Activated T-cell treated with anti-CD3 and anti-CD28 coated beads, Interleukin-2, amount 50 U/mL, for 48 hours (primary cell): ENCODE measurements around the gene ACER3.
"Not testable (repeated sequence)": the region's sequence is repeated elsewhere in the genome, so short reads cannot be mapped to it uniquely, and the experiment has no call there.

ENCODE experiments used
- DNase-seq, 2 experiments: peaks; one replicate each; pipeline ENCODE4 v3.0.0-alpha.2; 2020

The ACER3 gene

GRCh38 chr11:76860539-76861475 lies at the start of gene ACER3:
ACER3 (plus strand) TSS chr11:76860918; CDS start chr11:76860977, 59 bp downstream.
- DNase-seq, result peak; percentile 90 to 95

DNA sequence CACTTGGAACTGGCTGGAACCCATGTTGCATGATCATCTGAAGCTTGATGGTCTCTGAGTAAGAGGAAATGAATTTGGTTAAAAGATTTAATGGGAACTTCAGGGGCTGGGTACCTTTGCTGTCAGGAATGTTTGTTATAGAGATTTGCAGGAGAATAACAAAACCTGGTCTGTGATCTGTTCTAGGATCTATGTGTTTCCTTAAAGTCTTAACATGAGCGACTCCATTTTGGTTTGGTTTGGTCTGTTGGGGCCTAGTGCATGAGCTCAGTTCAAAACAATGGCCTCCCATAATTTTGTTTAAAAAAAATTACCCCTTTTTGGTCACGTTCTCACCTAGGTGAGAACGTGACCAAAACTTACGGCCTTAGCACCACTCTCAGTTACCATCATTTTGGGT lies 49.5 kb upstream of the ACER3 start:
- no peak for DNase-seq

GRCh38 chr11:76814414-76814813 lies 46.3 kb upstream of the ACER3 start:
- no peak for DNase-seq

GRCh38 chr11:76815678-76816077 lies 45.0 kb upstream of the ACER3 start:
- not testable (repeated sequence) for DNase-seq

- no peak for DNase-seq
Observed at GRCh38 chr11:76820184-76820566, 40.5 kb upstream of the ACER3 start.

DNA sequence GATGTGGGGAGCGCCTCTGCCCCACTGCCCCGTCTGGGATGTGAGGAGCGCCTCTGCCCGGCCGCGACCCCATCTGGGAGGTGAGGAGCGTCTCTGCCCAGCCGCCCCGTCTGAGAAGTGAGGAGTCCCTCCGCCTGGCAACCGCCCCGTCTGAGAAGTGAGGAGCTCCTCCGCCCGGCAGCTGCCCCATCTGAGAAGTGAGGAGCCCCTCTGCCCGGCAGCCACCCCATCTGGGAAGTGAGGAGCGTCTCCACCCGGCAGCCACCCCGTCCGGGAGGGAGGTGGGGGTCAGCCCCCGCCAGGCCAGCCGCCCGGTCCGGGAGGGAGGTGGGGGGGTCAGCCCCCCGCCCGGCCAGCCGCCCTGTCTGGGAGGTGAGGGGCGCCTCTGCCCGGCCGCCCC lies 39.3 kb upstream of the ACER3 start:
- DNase-seq, result not testable (repeated sequence)

DNA sequence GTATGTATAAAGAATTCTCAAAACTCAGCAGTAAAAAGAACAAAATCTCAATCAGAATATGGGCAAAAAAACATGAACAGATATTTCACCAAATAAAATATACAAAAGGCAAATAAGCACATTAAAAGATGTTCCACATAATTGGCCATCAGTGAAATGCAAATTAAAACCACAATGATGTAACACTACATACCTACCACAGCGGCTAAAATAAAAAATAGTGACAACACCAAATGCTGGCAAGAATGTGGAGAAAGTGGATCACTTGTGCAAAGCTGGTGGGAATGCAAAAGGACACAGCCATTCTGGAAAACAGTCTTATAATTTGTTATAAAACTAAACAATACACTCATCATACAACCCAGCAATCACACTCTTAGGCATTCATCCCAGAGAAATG lies 38.3 kb upstream of the ACER3 start:
- DNase-seq, result no peak

DNA sequence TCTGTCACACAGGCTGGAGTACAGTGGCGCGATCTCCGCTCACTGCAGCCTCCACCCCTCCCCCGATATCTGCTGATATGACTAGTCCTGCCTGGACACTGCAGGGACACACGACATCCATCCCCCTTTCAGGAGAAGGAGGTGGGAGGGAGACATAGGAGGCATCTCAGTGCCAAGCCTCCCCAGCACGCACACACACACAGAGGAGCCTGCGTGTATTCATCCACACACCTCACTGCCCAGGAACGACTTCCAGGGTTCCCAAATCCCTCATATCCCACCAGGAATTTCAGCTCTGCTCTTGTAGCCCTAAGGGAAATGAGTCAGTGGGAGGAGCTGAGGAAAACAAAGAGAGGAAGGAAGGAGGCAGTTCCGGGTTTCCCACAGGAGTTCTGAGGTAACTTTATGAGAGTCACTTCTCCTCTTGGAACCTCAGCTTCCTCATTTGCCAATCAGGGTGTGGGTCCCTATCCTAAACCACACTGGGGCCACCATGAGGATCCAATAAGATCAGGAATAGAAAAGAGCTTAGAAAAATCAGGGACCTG lies 37.2 kb upstream of the ACER3 start:
- DNase-seq, result no peak

DNA sequence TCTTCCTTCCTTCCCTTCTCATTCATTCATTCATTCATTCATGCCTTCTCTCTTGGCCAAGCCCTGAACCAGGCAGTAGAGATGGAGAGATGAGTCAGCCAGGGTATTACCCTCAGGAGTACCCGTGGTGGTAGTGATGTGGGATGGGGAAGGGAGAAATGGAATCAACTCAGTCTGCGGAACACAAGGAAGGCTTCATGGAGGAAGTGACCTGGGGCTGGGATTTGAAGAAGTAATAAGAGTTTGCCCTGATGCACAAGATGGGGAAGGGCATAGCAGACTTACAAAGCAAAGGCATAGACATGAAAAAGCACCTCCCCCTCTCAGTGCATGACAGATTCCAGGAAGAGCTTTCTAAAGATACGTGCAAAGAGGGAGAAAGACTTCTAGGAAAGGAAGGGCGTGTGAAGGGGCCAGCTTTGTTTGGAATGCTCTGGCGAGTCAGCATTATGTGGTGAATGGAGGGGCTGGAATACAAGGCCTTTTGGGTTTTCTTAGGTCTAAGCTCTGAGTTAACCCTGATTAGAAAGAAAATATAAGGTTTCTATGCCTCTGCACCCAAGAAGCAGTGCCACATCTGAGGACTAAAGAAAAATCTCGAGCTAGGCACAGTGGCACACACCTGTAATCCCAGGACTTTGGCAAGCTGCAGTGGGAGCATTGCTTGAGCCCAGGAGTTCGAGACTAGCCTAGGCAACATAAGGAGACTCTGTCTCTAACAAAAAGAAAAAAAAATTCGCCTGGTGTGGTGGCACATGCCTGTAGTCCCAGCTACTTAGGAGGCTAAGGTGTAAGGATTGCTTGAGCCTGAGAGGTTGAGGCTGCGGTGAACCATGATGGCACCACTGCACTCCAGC lies 36.4 kb upstream of the ACER3 start:
- DNase-seq, result no peak

DNA sequence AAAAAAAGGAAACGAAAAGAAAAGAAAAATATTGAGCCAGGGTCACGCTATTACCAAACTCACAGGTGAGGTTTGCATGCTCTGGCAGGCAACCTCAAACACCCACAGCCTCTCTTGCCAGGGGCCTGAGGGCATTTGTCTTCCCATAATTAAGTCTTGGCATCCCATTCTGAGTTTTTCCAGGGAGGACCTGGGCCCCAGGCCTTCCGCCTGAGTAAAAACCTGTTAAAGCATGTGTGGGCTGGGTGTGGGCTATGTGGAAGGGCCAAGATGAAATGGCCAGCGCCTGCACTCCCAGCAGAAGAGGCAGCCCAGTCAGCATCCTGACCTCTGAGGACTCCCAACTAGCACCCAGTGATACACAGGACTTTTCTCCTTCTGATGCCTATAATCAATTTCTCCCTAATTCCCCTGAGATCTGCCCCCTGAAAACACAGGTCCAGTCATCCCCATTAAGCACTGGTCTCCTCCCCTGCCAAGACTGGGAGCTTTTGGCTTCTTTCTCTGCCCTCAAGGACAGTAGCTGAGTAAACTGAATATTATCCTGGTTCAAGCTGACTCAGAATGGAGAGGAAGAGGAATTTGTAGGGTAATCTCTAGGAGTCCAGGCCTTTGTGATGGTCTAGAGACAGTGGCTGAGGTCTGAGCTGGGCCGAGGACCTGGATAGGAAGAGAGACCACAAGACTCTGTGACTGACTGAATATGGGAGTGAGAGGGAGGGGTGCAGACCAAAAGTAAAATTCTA lies 35.6 kb upstream of the ACER3 start:
- no peak for DNase-seq

DNA sequence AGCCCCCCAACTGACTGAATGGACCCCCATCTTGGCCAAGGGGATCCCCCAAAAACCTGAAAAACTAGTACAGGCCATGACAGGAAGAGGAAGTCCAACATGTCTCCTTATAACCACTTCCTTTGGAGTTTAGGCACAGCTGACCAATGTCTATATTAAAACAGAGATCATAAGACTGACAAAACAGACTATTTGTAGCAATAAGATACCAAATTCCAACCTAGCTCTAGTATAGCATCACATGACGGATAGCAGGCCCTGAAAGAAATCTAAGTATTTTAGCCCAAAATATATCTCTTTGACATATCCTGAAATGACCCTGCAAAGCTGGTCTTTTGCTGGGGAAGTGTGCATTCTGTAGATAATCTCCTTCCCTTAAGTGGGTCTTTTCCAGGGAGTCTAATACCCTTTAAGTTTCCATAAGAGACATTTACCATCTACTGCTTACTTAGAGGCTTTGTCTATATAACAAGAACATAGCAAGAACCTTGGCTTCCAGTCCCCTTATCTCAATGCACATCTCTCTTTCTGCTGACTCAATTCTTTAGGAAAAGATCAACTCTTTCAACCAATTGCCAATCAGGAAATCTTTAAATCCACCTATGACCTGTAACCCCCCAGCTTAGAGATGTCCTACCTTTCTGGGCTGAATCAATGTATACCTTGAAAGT lies 34.9 kb upstream of the ACER3 start:
- no peak for DNase-seq

DNA sequence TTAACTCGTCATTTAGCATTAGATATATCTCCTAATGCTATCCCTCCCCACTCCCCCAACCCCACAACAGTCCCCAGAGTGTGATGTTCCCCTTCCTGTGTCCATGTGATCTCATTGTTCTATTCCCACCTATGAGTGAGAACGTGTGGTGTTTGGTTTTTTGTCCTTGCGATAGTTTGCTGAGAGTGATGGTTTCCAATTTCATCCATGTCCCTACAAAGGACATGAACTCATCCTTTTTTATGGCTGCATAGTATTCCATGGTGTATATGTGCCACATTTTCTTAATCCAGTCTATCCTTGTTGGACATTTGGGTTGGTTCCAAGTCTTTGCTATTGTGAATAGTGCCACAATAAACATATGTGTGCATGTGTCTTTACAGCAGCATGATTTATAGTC lies 34.2 kb upstream of the ACER3 start:
- not testable (repeated sequence) for DNase-seq

- DNase-seq, result not testable (repeated sequence)
Observed at GRCh38 chr11:76827005-76827404, 33.7 kb upstream of the ACER3 start.

- DNase-seq, result no peak
Observed at GRCh38 chr11:76830639-76831327, 29.9 kb upstream of the ACER3 start.

- no peak for DNase-seq
Observed at GRCh38 chr11:76831686-76832310, 28.9 kb upstream of the ACER3 start.

DNA sequence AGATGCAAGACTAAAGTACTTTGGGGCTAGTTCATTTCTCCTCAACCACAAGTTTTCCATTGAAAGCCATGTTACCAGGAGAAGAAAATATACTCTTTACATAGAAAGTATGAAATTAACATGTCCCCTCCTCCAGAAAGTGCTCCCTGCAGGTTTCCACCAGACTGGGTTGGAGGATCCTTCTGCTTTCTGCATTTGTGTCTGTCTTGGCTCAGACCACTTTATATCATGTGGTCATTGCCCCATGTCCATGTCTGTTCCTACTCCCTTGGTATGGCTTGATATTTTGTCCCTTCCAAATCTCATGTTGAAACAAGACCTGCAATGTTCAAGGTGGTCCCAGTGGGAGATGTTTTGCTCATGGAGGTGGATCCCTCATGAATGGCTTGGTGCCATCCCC lies 28.4 kb upstream of the ACER3 start:
- no peak for DNase-seq

- no peak for DNase-seq
Observed at GRCh38 chr11:76834151-76834550, 26.6 kb upstream of the ACER3 start.

DNA sequence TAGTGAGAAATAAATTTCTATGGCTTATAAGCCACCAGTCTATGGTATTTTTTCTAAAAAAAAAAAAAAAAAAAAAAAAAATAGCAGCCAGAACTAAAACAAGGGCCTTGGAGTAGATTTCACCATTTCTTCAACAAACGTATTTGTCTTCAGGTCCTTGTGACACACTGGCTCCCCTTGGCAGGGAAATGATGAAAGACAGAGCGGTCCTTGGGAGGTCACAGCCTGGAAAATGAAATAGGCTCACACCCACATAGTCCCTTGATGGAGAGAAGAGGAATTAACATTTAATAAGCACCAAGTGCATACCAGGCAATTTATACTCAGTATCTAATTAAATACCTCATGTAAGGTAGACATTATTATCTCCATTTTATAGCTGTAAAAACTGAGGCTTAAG lies 25.7 kb upstream of the ACER3 start:
- DNase-seq, result no peak

DNA sequence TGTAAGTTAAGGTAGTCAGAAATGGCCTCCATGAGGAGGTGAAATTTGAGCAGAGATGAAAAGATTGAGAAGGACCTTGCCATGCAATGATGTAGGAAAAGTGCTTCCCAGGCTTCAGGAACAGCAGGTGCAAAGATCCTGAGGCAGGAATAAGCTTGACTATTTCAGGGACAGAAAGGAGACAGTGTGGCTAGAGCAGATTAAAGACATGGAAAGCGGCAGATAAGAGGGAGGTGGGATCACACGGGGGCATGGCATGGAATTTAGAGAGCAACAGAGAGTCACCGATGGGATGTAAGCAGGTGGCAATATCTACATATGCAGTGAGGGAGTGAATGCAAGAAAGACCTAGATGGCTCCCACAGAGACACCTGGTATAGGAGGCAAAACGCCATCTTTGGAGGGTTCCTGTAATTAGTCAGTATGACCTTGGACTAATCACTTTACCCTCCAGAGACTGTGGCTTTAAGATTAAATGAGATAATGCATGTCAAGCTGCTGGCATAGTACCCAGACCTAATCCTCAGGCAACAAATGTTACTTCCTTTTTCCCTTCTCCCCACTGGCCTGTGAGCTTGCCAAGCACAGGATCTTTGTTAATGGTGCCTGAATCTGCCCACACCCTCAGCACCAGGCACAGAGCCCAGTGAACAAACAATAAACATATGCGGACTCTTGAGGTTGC lies 24.6 kb upstream of the ACER3 start:
- no peak for DNase-seq

GRCh38 chr11:76836613-76837291 lies 24.0 kb upstream of the ACER3 start:
- DNase-seq, result no peak
